GM19099 (cell line): ENCODE data around the gene ZNF433.

Experiments used
- POLR2A ChIP-seq: IDR thresholded peaks from 3 replicates; pipeline ENCODE4 v1.6.1; 2011; ENCODE audit warnings: low read depth; ENCODE audit not compliant: insufficient read length; ENCODE audit errors: extremely low read depth

Gene ZNF433

GRCh38 chr19:12015015-12015752 is 20.3 kb downstream of the ZNF433 start:
- TF ChIP-seq POLR2A, result no peak

- no peak for TF ChIP-seq POLR2A
These were observed 35.1 kb downstream of the ZNF433 start for GRCh38 chr19:12000152-12000981.

GRCh38 chr19:11995174-11995573 is 40.3 kb downstream of the ZNF433 start:
- no peak for TF ChIP-seq POLR2A

- no peak for TF ChIP-seq POLR2A
These were observed 46.4 kb downstream of the ZNF433 start for GRCh38 chr19:11989112-11989456.

- peak; percentile 79 for TF ChIP-seq POLR2A
These were observed 47.8 kb downstream of the ZNF433 start for GRCh38 chr19:11987405-11988281.

- no peak for TF ChIP-seq POLR2A
These were observed 48.7 kb downstream of the ZNF433 start for GRCh38 chr19:11986754-11987153.

- TF ChIP-seq POLR2A, result no peak
These were observed 50.5 kb downstream of the ZNF433 start for GRCh38 chr19:11984986-11985385.

GRCh38 chr19:11982526-11982925 is 53.0 kb downstream of the ZNF433 start:
- TF ChIP-seq POLR2A, result no peak

GRCh38 chr19:11979527-11979926 is 56.0 kb downstream of the ZNF433 start:
- TF ChIP-seq POLR2A, result no peak

GRCh38 chr19:11978492-11979100 is 56.9 kb downstream of the ZNF433 start:
- no peak for TF ChIP-seq POLR2A

GRCh38 chr19:11973019-11973810 is 62.3 kb downstream of the ZNF433 start:
- TF ChIP-seq POLR2A, result no peak

- TF ChIP-seq POLR2A, result no peak
These were observed 64.4 kb downstream of the ZNF433 start for GRCh38 chr19:11971041-11971440.

- no peak for TF ChIP-seq POLR2A
These were observed 65.3 kb downstream of the ZNF433 start for GRCh38 chr19:11970174-11970573.
